NCI-H146 treated with DMSO at 0.1 percent for 48 hours (cell line): ENCODE measurements around the gene DCHS2.
"Not testable (repeated sequence)": the region's sequence is repeated elsewhere in the genome, so short reads cannot be mapped to it uniquely, and the experiment has no call there.

ENCODE experiments used
- DNase-seq: peaks from one replicate; lab custom pipeline; 2025; ENCODE audit not compliant: unreplicated experiment; lab: John Stamatoyannopoulos, UW

DCHS2 gene

DNA sequence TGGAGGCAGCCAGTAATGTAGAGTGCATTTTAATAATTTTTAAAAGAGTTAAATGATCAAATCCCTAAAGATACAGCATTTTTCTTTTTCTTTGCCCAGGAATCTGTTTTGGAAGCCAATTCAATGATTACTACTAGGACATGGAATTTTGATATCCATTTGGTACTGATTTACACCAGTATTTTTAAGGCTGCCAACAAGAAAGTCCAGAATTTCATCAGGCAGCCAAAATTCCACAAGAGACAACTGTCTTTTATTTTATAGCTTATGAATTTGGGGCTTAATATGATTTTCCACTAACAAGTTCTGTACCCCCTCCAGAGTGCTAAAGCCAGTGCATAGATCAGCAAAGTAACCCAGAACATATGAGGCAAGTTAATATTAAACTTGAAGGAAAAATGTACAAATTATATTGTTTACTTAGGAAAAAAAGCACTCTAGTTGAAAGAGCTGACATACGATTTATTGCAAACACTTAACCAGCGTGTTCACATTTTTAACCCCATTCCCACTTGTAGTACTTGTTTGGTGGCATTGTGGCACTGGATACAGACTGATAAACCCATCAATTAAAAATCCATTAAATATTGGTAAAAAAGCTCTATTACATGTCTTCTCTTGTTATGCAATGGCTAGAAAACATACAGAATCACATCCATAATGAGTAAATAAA, 259.7 kb downstream of the DCHS2 start:
- no peak for DNase-seq

DNA sequence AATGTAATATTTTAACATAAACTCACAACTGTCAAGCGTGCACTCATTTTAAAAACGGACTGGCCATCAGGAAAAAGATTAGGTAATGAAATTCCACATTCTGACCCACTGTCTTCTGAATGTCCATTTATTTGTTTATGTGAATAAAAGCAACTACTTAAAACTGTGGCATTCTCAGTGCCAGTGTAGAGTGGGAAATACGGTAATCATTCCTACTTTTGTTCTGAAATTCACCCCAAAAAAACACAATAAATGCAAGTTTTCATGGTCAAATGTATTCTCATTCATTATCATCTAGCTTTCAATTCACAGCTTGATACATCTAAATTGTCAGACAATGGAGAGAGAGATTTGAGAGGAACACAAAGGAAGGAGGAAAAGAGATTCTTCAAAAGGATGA, 260.9 kb downstream of the DCHS2 start:
- DNase-seq: no peak

DNA sequence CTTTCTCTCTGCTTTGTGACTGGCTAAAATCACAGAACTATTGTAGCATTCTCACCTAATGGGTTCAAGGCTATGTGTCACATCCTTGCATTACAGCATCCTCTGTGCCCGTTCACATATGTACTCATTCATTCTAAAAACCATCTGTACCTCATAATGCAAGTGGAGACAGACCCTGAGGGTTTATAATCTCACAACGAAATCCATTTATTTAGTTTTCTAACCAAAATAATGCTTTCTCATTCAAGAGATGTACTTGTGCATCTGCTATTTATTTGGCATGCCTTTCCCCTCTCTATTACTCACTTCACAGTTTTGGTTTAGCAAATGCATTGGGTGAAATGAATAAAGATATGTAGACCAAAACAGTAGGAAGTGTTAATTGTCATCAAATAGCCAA, 261.5 kb downstream of the DCHS2 start:
- no peak for DNase-seq

DNA sequence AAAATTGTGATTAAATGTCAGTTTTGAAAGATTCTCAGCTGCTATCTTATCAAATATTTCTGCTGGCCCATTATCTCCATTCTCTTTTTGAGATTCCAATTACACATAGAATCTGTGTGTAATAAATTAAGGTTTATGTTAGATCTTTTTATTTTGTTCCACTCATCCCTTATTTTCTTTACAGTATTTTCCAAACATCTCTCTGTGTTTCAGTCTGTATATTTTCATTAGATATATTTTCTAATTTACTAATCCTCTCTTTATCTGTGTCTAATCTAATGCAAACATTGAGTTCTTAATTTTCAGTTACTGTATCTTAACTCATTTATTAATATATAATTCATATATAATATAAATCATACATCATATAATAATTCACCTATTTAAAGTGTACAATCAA, 268.7 kb downstream of the DCHS2 start:
- no peak for DNase-seq

DNA sequence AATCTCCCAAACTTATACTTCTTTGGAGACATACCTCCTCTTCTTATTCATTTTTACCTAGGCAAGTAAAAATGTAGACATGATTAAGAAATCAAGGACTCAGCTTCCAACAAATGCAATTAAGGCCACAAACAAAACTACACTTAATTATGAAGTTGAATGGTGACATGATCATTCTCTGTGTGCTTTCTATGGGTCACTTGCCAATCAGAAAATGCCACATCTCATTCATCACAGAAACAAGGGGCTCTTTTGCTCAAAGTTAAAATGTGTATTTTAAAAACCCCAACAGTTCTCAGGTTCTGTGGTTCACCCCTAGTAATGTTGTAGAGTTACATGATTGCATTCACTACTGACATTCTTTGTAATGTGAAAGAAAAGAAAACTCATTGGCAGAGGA, 273.5 kb downstream of the DCHS2 start:
- DNase-seq: no peak

DNA sequence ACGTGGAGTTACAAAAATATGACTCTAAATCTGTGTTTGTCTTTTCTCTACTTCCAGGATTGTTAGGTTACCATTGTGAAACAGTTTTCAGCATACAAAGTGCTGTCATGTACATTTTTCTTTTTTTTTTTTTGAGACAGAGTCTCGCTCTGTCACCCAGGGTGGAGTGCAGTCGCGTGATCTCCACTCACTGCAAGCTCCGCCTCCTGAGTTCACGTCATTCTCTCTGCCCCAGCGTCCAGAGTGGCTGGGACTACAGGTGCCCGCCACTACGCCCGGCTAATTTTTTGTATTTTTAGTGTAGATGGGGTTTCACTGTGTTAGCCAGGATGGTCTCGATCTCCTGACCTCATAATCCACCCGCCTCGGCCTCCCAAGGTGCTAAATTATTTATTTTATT, 274.2 kb downstream of the DCHS2 start:
- not testable (repeated sequence) for DNase-seq

DNA sequence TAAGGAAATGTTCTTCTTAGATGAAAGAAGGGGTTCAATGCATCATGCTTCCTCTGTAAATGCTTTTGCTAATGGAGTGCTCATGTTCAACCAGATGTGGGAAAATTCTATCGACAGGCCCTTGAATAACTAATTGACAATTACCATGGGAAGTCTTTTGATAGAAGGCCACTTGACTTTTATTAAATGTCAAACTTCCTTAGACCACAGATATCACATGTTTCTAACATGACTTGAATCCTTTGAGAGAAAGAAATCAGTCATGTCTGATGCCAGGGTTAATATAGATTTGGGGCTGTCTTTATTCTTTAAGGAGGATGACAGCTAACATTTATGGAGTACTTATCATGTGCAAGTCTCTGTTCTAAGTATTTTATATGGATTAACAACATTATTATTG, 280.1 kb downstream of the DCHS2 start:
- DNase-seq: no peak

DNA sequence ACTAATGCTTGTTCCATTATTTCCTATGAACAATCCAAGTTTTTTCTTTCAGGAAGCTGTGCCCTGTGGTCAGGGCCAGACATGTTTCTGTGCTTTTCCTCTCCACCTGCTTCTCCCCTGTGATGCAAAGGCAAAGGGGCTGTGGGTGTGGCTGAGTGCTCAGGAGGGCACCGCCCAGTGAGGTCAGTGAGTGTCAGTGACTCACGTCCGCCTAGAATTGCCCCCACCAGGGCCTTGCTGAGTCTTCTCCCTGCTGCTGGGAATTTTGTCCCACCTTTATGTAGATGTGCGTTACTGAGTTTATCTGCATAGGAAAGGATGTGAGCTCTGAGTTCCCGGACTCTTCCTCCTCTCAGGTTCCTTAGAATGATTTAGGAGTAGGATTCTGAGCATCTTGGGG, 283.2 kb downstream of the DCHS2 start:
- no peak for DNase-seq

DNA sequence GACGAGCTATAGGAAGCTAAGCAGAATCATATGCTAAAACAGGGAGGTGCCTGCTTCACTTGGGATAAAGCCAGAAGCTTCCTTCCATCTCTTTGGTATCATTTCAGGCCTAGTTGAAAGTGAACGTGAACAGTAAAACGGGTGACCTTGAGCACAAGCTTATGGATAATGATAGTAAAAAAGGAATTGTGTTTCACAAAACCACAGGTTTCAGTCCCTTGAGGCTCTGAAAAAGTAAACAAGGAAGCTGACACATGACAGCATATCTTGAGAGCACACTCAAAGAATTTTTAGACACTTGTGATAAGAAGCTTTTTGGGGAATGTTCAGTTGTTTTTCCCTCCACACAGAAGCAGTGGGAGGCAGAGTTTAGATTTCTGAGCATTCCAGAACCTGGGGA, 286.1 kb downstream of the DCHS2 start:
- DNase-seq: no peak

DNA sequence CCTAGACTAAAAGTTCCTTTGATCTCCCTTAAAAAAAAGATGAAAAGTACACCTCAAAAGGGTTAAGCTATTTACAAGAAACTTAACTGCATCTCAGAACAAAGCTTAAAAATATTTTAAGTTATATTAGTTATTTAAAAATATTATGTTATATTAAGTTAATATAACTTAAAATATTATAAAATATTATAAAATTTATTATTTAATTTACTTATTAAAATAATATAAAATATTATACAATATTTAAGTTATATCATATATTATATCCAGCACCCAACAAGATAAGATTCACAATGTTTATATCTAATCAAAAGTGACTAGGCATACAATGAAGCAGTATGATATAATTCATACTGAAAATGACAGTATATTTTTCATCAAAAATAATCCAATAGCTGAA, 296.9 kb downstream of the DCHS2 start:
- no peak for DNase-seq

DNA sequence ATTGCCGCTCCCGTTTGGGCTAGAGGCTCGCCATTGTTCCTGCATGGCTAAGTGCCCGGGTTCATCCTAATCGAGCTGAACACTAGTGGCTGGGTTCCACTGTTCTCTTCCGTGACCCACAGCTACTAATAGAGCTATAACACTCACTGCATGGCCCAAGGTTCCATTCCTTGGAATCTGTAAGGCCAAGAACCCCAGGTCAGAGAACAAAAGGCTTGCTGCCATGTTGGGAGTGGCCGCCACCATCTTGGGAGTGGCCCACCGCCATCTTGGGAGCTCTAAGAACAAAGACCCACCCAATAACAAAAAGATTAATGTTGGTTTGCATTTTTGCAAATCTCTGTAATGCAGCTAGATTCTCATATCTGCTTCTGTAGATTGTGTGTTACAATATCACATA, 299.0 kb downstream of the DCHS2 start:
- DNase-seq: no peak

DNA sequence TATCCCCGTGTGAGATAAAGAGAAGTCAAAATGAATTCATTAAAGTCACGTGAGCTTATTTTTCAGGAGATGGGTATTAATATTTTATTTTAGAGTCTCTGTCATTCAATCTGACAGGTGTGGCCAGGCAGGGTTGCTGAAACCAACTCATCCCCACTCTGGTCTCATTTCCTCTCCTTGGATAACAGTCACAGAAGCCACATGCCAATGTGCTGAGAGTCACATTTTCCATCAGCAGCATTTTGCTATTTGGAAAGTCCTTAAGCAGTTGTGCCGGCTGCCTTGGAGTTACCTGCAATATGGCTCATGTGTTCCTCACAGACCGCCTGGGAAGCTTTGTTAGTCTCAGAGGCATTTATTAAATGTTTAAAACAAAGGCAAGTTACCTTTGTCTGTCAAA, 302.3 kb downstream of the DCHS2 start:
- no peak for DNase-seq

DNA sequence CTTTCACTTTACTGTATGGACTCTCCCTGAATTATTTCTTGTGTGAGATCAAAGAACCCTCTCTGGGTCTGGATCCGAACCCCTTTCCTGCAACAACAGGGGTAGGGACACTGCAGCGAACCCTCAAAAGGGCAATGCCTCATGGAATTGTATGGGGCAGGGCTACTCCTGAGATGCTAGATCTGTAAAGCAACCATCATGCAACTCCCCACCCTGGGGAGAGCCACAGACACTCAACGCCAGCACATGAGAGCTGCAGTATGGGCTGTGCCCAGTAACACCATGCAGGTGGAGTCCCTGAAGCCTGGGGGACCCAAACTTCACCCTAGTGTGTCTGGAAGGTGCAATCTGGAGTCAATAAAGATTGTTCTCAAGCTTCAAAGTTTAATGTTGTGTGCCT, 304.7 kb downstream of the DCHS2 start:
- DNase-seq: no peak

DNA sequence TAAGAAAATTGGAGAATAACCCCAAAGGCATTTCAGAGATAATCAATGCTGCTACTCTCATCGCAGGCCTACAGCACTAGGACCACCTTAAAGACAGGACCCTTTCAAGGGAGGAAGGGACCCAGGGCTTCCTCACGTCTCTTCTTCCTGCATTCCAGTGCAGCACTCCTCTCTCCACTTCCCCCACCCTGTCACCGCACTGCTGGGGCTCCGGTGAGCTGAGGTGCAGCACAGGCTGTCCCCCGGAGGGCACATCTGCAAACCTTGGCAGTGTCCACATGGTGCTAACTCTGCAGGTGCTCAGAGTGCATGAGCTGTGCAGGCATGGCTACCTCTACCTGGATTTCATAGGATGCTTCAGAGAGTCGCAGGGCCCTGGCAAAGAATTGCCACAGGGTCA, 305.6 kb downstream of the DCHS2 start:
- no peak for DNase-seq

DNA sequence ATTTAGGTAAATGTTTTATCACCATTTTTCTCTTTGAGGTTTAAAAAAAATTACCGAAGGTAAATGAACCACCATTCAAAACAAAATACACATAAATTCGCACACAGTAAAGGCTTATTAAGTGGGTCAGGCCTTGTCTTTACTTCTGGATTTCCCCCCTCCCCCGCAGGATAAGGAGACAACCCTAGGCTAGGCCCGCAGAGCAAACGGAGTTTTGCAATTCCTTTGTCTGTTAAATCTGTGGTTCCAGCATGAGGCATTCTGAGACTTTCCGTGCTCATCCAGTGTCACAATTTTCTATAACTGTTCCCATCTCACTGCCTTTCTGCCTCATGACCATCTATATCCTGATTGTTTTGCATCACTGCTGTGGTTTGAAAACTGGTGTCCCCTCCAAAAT, 307.4 kb downstream of the DCHS2 start:
- no peak for DNase-seq

DNA sequence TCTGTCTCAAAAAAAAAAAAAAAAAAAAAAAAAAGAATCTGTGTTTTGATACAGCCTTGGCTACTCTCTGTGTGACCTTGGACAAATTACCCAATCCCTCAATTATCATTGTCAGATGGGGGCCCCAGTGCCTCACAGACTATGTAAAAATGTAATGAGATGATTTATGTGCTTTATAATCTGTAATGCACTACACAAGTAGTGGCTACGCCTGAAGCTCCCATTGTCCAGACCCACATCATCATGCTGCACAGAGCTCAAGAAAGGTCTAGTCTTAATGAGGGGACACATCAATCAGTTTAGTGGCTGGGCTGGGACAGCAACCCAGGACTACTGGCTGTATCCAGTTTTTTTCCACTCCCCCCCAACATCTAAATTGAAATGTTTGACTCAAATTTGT, 308.3 kb downstream of the DCHS2 start:
- no peak for DNase-seq
